ENCODE results near the gene UBE2M.

DNA sequence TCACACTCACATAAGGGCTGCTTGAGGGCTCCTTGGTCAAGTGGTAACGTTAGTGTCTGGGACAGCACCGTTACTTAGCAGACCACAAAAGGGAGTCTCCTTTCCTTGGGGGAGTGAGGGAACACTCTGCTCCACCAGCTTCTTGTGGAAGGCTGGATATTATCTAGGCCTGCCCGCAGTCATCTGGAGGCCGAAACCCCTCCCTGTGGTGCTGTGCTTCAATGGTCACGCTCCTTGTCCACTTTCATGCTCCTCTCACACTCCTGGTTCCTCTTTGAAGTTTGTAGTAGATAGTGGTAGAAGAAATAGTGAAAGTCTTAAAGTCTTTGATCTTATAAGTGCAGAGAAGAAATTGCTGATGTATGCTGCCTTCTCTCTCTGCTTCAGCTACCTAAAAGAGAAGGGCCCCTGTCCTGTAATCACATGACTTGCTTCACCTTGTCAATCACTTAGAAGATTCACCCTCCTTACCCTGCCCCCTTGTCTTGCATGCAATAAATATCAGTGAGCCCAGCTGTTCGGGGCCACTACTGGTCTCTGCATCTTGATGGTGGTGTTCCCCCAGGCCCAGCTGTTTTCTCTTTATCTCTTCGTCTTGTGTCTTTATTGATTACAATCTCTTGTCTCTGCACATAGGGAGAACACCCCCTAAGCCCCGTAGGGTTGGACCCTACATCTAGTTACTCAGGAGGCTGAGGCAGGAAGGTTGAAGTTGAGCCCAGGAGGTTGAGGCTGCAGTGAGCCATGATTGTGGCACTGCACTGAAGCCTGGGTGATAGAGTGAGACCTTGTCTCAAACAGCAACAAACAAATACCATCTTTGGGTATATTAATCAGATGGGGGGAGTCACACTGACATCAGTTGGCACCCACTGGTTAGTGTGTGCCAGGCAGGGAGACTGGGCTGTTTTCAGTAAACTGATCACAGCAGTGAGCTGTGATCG lies 26.4 kb upstream of the UBE2M start:
- TF ChIP-seq, protein P1, sequence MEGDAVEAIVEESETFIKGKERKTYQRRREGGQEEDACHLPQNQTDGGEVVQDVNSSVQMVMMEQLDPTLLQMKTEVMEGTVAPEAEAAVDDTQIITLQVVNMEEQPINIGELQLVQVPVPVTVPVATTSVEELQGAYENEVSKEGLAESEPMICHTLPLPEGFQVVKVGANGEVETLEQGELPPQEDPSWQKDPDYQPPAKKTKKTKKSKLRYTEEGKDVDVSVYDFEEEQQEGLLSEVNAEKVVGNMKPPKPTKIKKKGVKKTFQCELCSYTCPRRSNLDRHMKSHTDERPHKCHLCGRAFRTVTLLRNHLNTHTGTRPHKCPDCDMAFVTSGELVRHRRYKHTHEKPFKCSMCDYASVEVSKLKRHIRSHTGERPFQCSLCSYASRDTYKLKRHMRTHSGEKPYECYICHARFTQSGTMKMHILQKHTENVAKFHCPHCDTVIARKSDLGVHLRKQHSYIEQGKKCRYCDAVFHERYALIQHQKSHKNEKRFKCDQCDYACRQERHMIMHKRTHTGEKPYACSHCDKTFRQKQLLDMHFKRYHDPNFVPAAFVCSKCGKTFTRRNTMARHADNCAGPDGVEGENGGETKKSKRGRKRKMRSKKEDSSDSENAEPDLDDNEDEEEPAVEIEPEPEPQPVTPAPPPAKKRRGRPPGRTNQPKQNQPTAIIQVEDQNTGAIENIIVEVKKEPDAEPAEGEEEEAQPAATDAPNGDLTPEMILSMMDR (conservative IDR thresholded peaks at IDR 0.05; ENCODE audit: low read length) = no peak
- TF ChIP-seq EZH2phosphoT487 (IDR thresholded peaks at IDR 0.05; ENCODE audit: borderline replicate concordance) = no peak

Measured in Loucy (cell line).